HCT116 (cell line): ENCODE measurements around the gene CDC42EP4. TPM values are rescaled to one million over a fixed set of nuclear protein-coding genes. Genes with fewer than 3 reads are reported as not detected.

Source experiments
- ATAC-seq: fragments of 200-7000 bp; cut with Tn5 transposase; 2 replicates; pipeline ENCODE4 v1.9.1; 2020; ENCODE audit warnings: mild to moderate bottlenecking, moderate library complexity
- BruUV-seq: library from RNA; stranded (reverse); fragments of 400-500 nt; replicated peaks from 2 replicates; lab custom pipeline; 2021; lab: Mats Ljungman, UMichigan
- CTCF ChIA-PET: fragments of 300-600 bp; sonication (Branson Sonifier 250); formaldehyde crosslinking; loops from one replicate; lab custom pipeline; 2021; ENCODE audit warnings: antibody characterized with exemption; lab: Charles Lee
- POLR2A ChIA-PET: fragments of 300-600, 350-600 bp; sonication (Branson Sonifier 250); formaldehyde crosslinking; loops from one replicate; lab custom pipeline; 2021; ENCODE audit warnings: antibody characterized with exemption; lab: Charles Lee
- RAD21 ChIA-PET, 2 experiments: fragments of 300-600 bp; sonication (Branson Sonifier 250); formaldehyde crosslinking; loops; one replicate each; lab custom pipeline; 2023; ENCODE audit warnings: low total read pairs in 2 of 2; ENCODE audit not compliant: uncharacterized antibody in 2 of 2, unreplicated experiment in 2 of 2, low non-redundant PET in 1 of 2; lab: Charles Lee
- DNase-seq: peaks from one replicate; pipeline ENCODE4 v3.0.0-alpha.2; 2010; ENCODE audit warnings: low read depth, low spot score
- H2AFZ ChIP-seq: fragments of 200-600 bp; shearing (Covaris generic), sonication (generic); 2 replicates; pipeline ENCODE4 v1.6.1; 2017; ENCODE audit warnings: low read depth, mixed run types, mixed read lengths, antibody characterized with exemption, low read length; ENCODE audit not compliant: poor library complexity, severe bottlenecking
- H3K27ac ChIP-seq: 2 replicates; pipeline ENCODE4 v1.5.1; 2012; ENCODE audit warnings: low read depth, low read length
- H3K27me3 ChIP-seq: fragments of 200-600 bp; sonication (generic); 2 replicates; pipeline ENCODE4 v1.6.1; 2016; ENCODE audit warnings: mixed run types, low read length, mixed read lengths; ENCODE audit not compliant: insufficient read depth
- H3K36me3 ChIP-seq, 2 experiments: fragments of 200-500 bp in 1 of 2; fragments of 200-600 bp in 1 of 2; sonication (Bioruptor generic) in 1 of 2; sonication (generic) in 1 of 2; 2 replicates each; pipeline versions ENCODE4 v1.5.1 to v1.6.1; 2014 to 2016; ENCODE audit warnings: low read length in 2 of 2, inconsistent platforms in 1 of 2, mixed read lengths in 1 of 2, mixed run types in 1 of 2; ENCODE audit not compliant: insufficient read depth in 2 of 2, control insufficient read depth in 1 of 2
- H3K4me1 ChIP-seq, 2 experiments: fragments of 200-600 bp in 1 of 2; sonication (generic) in 1 of 2; 2 replicates each; pipeline versions ENCODE4 v1.5.1 to v1.6.1; 2012 to 2017; ENCODE audit warnings: low read length in 2 of 2, inconsistent platforms in 1 of 2, mild to moderate bottlenecking in 1 of 2, mixed read lengths in 1 of 2, mixed run types in 1 of 2, moderate library complexity in 1 of 2; ENCODE audit not compliant: insufficient read depth in 2 of 2, control insufficient read depth in 1 of 2
- H3K4me2 ChIP-seq: fragments of 200-600 bp; sonication (generic); 2 replicates; pipeline ENCODE4 v1.6.1; 2017; ENCODE audit warnings: mixed run types, low read length, mixed read lengths
- H3K4me3 ChIP-seq, 2 experiments: fragments of 200-600 bp in 1 of 2; sonication (generic) in 1 of 2; replicated peaks in 1 of 2; 2 replicates each; pipeline ENCODE4 v1.5.1; 2011 to 2016; ENCODE audit warnings: low read length in 2 of 2, control low read depth in 1 of 2, low read depth in 1 of 2, mild to moderate bottlenecking in 1 of 2, mixed read lengths in 1 of 2, mixed run types in 1 of 2
- H3K79me2 ChIP-seq: fragments of 200-600 bp; sonication (generic); 2 replicates; pipeline ENCODE4 v1.6.1; 2017; ENCODE audit warnings: mild to moderate bottlenecking, mixed run types, low read length, moderate library complexity, mixed read lengths; ENCODE audit not compliant: insufficient read depth
- H3K9ac ChIP-seq: fragments of 200-600 bp; sonication (generic); 2 replicates; pipeline ENCODE4 v1.6.1; 2016; ENCODE audit warnings: low read length, mixed read lengths
- H3K9me2 ChIP-seq: fragments of 200-600 bp; sonication (generic), shearing (Covaris generic); 2 replicates; pipeline ENCODE4 v1.6.1; 2017; ENCODE audit warnings: mixed run types, mild to moderate bottlenecking, moderate library complexity; ENCODE audit not compliant: insufficient read depth
- H3K9me3 ChIP-seq, 2 experiments: fragments of 200-500 bp in 1 of 2; fragments of 200-600 bp in 1 of 2; sonication (Bioruptor generic) in 1 of 2; sonication (generic) in 1 of 2; 2 replicates each; pipeline ENCODE4 v1.6.1; 2014 to 2017; ENCODE audit warnings: low read length in 2 of 2, mixed read lengths in 2 of 2, inconsistent platforms in 1 of 2, low read depth in 1 of 2, mild to moderate bottlenecking in 1 of 2, mixed run types in 1 of 2, moderate library complexity in 1 of 2; ENCODE audit not compliant: control insufficient read depth in 1 of 2, insufficient read depth in 1 of 2
- H4K20me1 ChIP-seq: fragments of 200-600 bp; sonication (generic), shearing (Covaris generic); 2 replicates; pipeline ENCODE4 v1.6.1; 2017; ENCODE audit warnings: mixed run types, mild to moderate bottlenecking, moderate library complexity; ENCODE audit not compliant: insufficient read depth
- CBX3 ChIP-seq: IDR thresholded peaks from 2 replicates; pipeline ENCODE4 v1.6.1; 2012; ENCODE audit warnings: low read depth
- CEBPB ChIP-seq: IDR thresholded peaks from 2 replicates; pipeline ENCODE4 v1.6.1; 2012; ENCODE audit warnings: low read depth
- ELF1 ChIP-seq: IDR thresholded peaks from 2 replicates; pipeline ENCODE4 v1.6.1; 2012; ENCODE audit warnings: low read depth, borderline replicate concordance
- EZH2phosphoT487 ChIP-seq: fragments of 200-600 bp; IDR thresholded peaks from 2 replicates; pipeline ENCODE4 v1.6.1; 2018; ENCODE audit warnings: antibody characterized with exemption, borderline replicate concordance
- FOSL1 ChIP-seq: IDR thresholded peaks from 2 replicates; pipeline ENCODE4 v1.6.1; 2012; ENCODE audit warnings: low read depth
- JUND ChIP-seq: IDR thresholded peaks from 2 replicates; pipeline ENCODE4 v1.6.1; 2012
- POLR2A ChIP-seq: IDR thresholded peaks from 2 replicates; pipeline ENCODE4 v1.7.0; 2011; ENCODE audit warnings: borderline replicate concordance; ENCODE audit not compliant: insufficient read depth, insufficient read length; ENCODE audit errors: extremely low read depth
- POLR2AphosphoS5 ChIP-seq: IDR thresholded peaks from 2 replicates; pipeline ENCODE4 v1.6.1; 2011; ENCODE audit warnings: mild to moderate bottlenecking, low read depth, low read length, moderate library complexity
- SIN3A ChIP-seq: IDR thresholded peaks from 2 replicates; pipeline ENCODE4 v1.6.1; 2012; ENCODE audit warnings: low read depth
- SP1 ChIP-seq: IDR thresholded peaks from 2 replicates; pipeline ENCODE4 v1.6.1; 2012; ENCODE audit warnings: low read depth
- SRF ChIP-seq: IDR thresholded peaks from 2 replicates; pipeline ENCODE4 v1.6.1; 2012; ENCODE audit warnings: low read depth
- TCF7L2 ChIP-seq: IDR thresholded peaks from 2 replicates; pipeline ENCODE4 v1.7.0; 2011; ENCODE audit warnings: borderline replicate concordance, inconsistent platforms; ENCODE audit not compliant: insufficient read depth, insufficient read length; ENCODE audit errors: extremely low read depth
- YY1 ChIP-seq: IDR thresholded peaks from 2 replicates; pipeline ENCODE4 v1.6.1; 2011; ENCODE audit warnings: low read length, low read depth, moderate library complexity, mild to moderate bottlenecking; ENCODE audit not compliant: insufficient replicate concordance; ENCODE audit errors: extremely low read depth
- ZFX ChIP-seq: fragments of 450-650 bp; IDR thresholded peaks from 2 replicates; pipeline ENCODE4 v1.6.1; 2017
- intact Hi-C: fragments of 100-400 bp; cut with micrococcal nuclease; formaldehyde crosslinking; loops from 2 replicates; pipeline ENCODE4 v1.10.0; 2022
- total RNA-seq: library from RNA; stranded (reverse); gene quantifications from one replicate; pipeline ENCODE4 v1.2.1, GENCODE V29; 2021; ENCODE audit not compliant: unreplicated experiment
- TF ChIP-seq, protein P1 (sequence below): IDR thresholded peaks from 2 replicates; pipeline ENCODE4 v1.6.1; 2012
- TF ChIP-seq, protein P2 (sequence below), 3 experiments: fragments of 200-600 bp in 1 of 3; sonication (generic) in 1 of 3; IDR thresholded peaks in 2 of 3; conservative IDR thresholded peaks in 1 of 3; 2 replicates each; pipeline ENCODE4 v1.5.1; 2012 to 2017; ENCODE audit warnings: low read depth in 2 of 3, low read length in 2 of 3, antibody characterized with exemption in 1 of 3, borderline replicate concordance in 1 of 3, control low read depth in 1 of 3, mild to moderate bottlenecking in 1 of 3, mixed read lengths in 1 of 3, mixed run types in 1 of 3, moderate library complexity in 1 of 3; ENCODE audit not compliant: insufficient read depth in 1 of 3
- TF ChIP-seq, protein P3 (sequence below): IDR thresholded peaks from 2 replicates; pipeline ENCODE4 v1.6.1; 2011; ENCODE audit warnings: mild to moderate bottlenecking, low read length, moderate library complexity; ENCODE audit not compliant: insufficient replicate concordance; ENCODE audit errors: extremely low read depth

Gene CDC42EP4
- total RNA-seq, 1 experiment from 2014 or later: 54.9 TPM

DNA sequence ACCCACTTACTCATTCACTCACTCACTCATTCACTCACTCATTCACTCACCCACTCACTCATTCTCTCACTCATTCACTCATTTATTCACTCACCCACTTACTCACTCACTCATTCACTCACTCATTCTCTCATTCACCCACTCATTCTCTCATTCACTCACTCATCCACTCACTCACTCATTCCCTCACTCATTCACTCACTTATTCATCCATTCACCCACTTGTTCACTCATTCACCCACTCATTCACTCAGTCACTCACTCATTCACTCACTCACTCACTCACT, 42.5 kb downstream of the CDC42EP4 start:
- Histone ChIP-seq H3K9ac (no peak overlapping the region), H3K4me2 (no peak overlapping the region), H4K20me1 (no peaks in the 10 kb centered on the region), H3K27ac (no peak overlapping the region), H3K4me1 (peaks cover 2 to 11% of the 10 kb centered on the region in 2 experiments; a peak in 2 of 4 replicates), H3K36me3 (no peaks in the 10 kb centered on the region), H3K27me3 (no peaks in the 10 kb centered on the region), H3K9me3 (no peaks in the 10 kb centered on the region), H2AFZ (no peak overlapping the region), H3K9me2 (no peaks in the 10 kb centered on the region), H3K4me3 (no peak overlapping the region), H3K79me2 (no peaks in the 10 kb centered on the region)
- ATAC-seq (no peak), DNase-seq (no peak)
- ChIA-PET CTCF (interaction anchor here (4.2 kb wide), 1 partner anchor 101 kb away, joined by 17 read pairs; no protein-coding TSS in a partner anchor), POLR2A (no interaction called here), RAD21 (no interaction called here)
- no TSS peak for BruUV-seq
- TF ChIP-seq JUND (no peak), SRF (no peak), POLR2AphosphoS5 (no peak), ELF1 (no peak), YY1 (no peak)
- TF ChIP-seq, protein P1, sequence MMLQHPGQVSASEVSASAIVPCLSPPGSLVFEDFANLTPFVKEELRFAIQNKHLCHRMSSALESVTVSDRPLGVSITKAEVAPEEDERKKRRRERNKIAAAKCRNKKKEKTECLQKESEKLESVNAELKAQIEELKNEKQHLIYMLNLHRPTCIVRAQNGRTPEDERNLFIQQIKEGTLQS: no peak
- intact Hi-C loops: no loop called here

DNA sequence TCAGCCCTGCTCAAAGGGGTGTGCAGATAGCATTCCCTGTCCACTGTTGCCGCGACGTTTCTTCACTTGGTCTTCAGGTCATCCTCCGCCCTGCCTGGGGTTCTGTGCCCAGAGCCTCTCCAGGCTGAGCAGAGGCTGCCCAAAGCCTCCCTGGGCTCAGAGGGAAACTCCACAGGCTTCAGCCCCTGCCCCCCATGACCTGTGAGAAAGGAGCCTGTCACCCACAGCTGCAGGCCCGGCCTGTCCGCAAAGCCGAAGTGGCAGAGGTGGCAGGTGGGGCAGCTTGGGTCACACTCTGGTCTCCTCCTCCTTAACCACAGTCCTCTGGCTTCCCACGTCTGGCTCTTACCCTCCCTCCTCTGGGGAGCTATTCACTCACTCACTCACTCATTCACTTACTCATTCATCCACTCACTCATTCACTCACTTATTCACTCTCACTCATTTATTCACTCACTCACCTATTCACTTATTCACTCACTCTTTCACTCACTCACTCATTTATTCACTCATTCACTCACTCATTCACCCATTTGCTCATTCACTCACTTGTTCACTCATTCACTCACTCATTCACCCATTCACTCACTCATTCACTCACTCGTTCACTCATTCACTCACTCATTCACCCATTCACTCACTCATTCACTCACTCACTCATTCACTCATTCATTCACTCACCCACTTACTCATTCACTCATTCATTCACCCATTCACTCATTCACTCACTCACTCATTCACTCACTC, 43.0 kb downstream of the CDC42EP4 start:
- CTCF ChIA-PET: interaction anchor here (0.8 to 4.2 kb wide), 2 partner anchors 72 to 101 kb away, joined by 3 to 17 read pairs; no protein-coding TSS in a partner anchor
- no peaks in the 10 kb centered on the region for H4K20me1 ChIP-seq
- H3K4me1 ChIP-seq: peaks cover 2 to 11% of the 10 kb centered on the region in 2 experiments; a peak in 2 of 4 replicates
- H3K79me2 ChIP-seq: no peaks in the 10 kb centered on the region
- no peaks in the 10 kb centered on the region for H3K36me3 ChIP-seq
- POLR2A ChIA-PET: no interaction called here
- no peak overlapping the region for H3K9ac ChIP-seq
- H3K27me3 ChIP-seq: no peaks in the 10 kb centered on the region
- RAD21 ChIA-PET: interaction anchor here in 1 of 2 experiments (1.5 kb wide), 1 partner anchor 101 kb away, joined by 3 read pairs; no protein-coding TSS in a partner anchor
- intact Hi-C loops: no loop called here
- H2AFZ ChIP-seq: no peak overlapping the region
- ATAC-seq: peak; percentile 48; the same call in 1 of the 2 replicates
- H3K9me3 ChIP-seq: no peaks in the 10 kb centered on the region
- no peak overlapping the region for H3K4me2 ChIP-seq
- BruUV-seq: no TSS peak
- H3K27ac ChIP-seq: no peak overlapping the region
- no peak for DNase-seq
- no peak overlapping the region for H3K4me3 ChIP-seq
- no peaks in the 10 kb centered on the region for H3K9me2 ChIP-seq
- TF ChIP-seq SRF (no peak), TCF7L2 (no peak), ZFX (no peak), CBX3 (no peak), POLR2A (no peak), POLR2AphosphoS5 (no peak), YY1 (no peak), SIN3A (no peak), EZH2phosphoT487 (no peak), FOSL1 (no peak), SP1 (no peak), CEBPB (no peak)
- TF ChIP-seq, protein P2, sequence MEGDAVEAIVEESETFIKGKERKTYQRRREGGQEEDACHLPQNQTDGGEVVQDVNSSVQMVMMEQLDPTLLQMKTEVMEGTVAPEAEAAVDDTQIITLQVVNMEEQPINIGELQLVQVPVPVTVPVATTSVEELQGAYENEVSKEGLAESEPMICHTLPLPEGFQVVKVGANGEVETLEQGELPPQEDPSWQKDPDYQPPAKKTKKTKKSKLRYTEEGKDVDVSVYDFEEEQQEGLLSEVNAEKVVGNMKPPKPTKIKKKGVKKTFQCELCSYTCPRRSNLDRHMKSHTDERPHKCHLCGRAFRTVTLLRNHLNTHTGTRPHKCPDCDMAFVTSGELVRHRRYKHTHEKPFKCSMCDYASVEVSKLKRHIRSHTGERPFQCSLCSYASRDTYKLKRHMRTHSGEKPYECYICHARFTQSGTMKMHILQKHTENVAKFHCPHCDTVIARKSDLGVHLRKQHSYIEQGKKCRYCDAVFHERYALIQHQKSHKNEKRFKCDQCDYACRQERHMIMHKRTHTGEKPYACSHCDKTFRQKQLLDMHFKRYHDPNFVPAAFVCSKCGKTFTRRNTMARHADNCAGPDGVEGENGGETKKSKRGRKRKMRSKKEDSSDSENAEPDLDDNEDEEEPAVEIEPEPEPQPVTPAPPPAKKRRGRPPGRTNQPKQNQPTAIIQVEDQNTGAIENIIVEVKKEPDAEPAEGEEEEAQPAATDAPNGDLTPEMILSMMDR (IDR thresholded peaks at IDR 0.05 in 2 of 3, conservative IDR thresholded peaks at IDR 0.05 in 1 of 3; ENCODE audit: borderline replicate concordance in 1 of 3, insufficient read depth in 1 of 3, low read depth in 2 of 3, low read length in 2 of 3): no peak
- TF ChIP-seq, protein P3, sequence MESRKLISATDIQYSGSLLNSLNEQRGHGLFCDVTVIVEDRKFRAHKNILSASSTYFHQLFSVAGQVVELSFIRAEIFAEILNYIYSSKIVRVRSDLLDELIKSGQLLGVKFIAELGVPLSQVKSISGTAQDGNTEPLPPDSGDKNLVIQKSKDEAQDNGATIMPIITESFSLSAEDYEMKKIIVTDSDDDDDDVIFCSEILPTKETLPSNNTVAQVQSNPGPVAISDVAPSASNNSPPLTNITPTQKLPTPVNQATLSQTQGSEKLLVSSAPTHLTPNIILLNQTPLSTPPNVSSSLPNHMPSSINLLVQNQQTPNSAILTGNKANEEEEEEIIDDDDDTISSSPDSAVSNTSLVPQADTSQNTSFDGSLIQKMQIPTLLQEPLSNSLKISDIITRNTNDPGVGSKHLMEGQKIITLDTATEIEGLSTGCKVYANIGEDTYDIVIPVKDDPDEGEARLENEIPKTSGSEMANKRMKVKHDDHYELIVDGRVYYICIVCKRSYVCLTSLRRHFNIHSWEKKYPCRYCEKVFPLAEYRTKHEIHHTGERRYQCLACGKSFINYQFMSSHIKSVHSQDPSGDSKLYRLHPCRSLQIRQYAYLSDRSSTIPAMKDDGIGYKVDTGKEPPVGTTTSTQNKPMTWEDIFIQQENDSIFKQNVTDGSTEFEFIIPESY: no peak
